Measurements from ENCODE around the gene RTP2.

DNA sequence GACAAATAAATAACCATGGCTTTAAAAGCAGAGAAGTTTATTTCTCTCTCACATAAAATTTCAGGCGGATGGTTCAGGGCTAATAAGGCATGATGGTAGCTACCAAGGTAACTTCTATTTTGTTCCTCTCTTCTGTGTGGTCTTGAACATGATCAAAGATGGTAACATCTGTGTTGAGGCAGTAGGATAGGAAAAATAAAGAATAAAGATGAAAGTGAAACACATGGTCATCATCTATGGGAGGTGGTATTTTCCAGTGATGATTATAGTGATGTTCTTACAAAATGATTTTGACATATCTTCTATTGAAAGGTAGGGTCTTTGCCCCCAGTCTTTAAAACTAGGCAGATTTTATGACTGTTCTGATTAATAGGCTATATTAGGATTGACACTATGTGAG, 17.9 kb downstream of the RTP2 start:
- TF ChIP-seq POLR2A (IDR thresholded peaks at IDR 0.05) = no peak
- TF ChIP-seq, protein P1, sequence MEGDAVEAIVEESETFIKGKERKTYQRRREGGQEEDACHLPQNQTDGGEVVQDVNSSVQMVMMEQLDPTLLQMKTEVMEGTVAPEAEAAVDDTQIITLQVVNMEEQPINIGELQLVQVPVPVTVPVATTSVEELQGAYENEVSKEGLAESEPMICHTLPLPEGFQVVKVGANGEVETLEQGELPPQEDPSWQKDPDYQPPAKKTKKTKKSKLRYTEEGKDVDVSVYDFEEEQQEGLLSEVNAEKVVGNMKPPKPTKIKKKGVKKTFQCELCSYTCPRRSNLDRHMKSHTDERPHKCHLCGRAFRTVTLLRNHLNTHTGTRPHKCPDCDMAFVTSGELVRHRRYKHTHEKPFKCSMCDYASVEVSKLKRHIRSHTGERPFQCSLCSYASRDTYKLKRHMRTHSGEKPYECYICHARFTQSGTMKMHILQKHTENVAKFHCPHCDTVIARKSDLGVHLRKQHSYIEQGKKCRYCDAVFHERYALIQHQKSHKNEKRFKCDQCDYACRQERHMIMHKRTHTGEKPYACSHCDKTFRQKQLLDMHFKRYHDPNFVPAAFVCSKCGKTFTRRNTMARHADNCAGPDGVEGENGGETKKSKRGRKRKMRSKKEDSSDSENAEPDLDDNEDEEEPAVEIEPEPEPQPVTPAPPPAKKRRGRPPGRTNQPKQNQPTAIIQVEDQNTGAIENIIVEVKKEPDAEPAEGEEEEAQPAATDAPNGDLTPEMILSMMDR (IDR thresholded peaks at IDR 0.05) = no peak
